Breast epithelium (tissue), 3 donors: ENCODE data around the gene NNAT.
"Not testable (repeated sequence)": the region's sequence is repeated elsewhere in the genome, so short reads cannot be mapped to it uniquely, and the experiment has no call there.

Experiments used
- CTCF ChIP-seq, 3 donors: fragments of 450-650 bp; IDR thresholded peaks; one replicate each; pipeline ENCODE4 v1.5.1; 2016 to 2017; ENCODE audit warnings: antibody characterized with exemption in 3 of 3, mild to moderate bottlenecking in 3 of 3, moderate library complexity in 3 of 3
- POLR2A ChIP-seq: fragments of 450-650 bp; IDR thresholded peaks from one replicate; pipeline ENCODE4 v1.6.1; 2016; ENCODE audit warnings: antibody characterized with exemption, mild to moderate bottlenecking, moderate library complexity
- POLR2AphosphoS5 ChIP-seq, 3 donors: sonication (generic); formaldehyde crosslinking; IDR thresholded peaks; one replicate each; pipeline ENCODE4 v1.6.1; 2017; ENCODE audit warnings: antibody characterized with exemption in 3 of 3

- TF ChIP-seq CTCF (IDR thresholded peaks at IDR 0.05); POLR2A; POLR2AphosphoS5 (IDR thresholded peaks at IDR 0.05): not testable (repeated sequence)
These were observed 34.8 kb upstream of the NNAT start for GRCh38 chr20:37486209-37486608.
